Tibial nerve (tissue), 4 donors: ENCODE data around the gene SMC3.

Experiments used
- EP300 ChIP-seq, 2 donors: sonication (generic); formaldehyde crosslinking; IDR thresholded peaks; one replicate each; pipeline ENCODE4 v1.6.1; 2017; ENCODE audit warnings: antibody characterized with exemption in 2 of 2, mild to moderate bottlenecking in 1 of 2
- TF ChIP-seq, protein P1 (sequence below), 5 experiments: fragments of 200-600 bp in 3 of 5; fragments of 450-650 bp in 2 of 5; sonication (generic) in 3 of 5; IDR thresholded peaks; one replicate each; pipeline ENCODE4 v1.5.1; 2016 to 2019; ENCODE audit warnings: antibody characterized with exemption in 5 of 5, mild to moderate bottlenecking in 3 of 5, moderate library complexity in 2 of 5

GRCh38 chr10:110634527-110635209, 67.2 kb downstream of the SMC3 start:
- TF ChIP-seq, protein P1, sequence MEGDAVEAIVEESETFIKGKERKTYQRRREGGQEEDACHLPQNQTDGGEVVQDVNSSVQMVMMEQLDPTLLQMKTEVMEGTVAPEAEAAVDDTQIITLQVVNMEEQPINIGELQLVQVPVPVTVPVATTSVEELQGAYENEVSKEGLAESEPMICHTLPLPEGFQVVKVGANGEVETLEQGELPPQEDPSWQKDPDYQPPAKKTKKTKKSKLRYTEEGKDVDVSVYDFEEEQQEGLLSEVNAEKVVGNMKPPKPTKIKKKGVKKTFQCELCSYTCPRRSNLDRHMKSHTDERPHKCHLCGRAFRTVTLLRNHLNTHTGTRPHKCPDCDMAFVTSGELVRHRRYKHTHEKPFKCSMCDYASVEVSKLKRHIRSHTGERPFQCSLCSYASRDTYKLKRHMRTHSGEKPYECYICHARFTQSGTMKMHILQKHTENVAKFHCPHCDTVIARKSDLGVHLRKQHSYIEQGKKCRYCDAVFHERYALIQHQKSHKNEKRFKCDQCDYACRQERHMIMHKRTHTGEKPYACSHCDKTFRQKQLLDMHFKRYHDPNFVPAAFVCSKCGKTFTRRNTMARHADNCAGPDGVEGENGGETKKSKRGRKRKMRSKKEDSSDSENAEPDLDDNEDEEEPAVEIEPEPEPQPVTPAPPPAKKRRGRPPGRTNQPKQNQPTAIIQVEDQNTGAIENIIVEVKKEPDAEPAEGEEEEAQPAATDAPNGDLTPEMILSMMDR (IDR thresholded peaks at IDR 0.05): no peak
- TF ChIP-seq EP300 (IDR thresholded peaks at IDR 0.05): no peak
